Bronchial epithelial cell (primary cell): ENCODE results near the gene MAP7D1. TPM values are rescaled to one million over a fixed set of nuclear protein-coding genes. Genes with fewer than 3 reads are reported as not detected.

Experiments used
- DNase-seq: peaks from one replicate; pipeline ENCODE4 v3.0.0-alpha.2; 2010; ENCODE audit warnings: low read depth
- FAIRE-seq: peaks from 2 replicates; lab custom pipeline; 2011; peaks lifted over from hg19 to GRCh38; lab: Jason Lieb, UNC
- H3K27me3 ChIP-seq: 2 replicates; pipeline ENCODE4 v1.5.1; 2011; ENCODE audit warnings: low read length; ENCODE audit not compliant: control insufficient read depth, insufficient read depth
- H3K36me3 ChIP-seq: 2 replicates; pipeline ENCODE4 v1.5.1; 2011; ENCODE audit warnings: low read length; ENCODE audit not compliant: control insufficient read depth, insufficient read depth
- H3K4me3 ChIP-seq: 2 replicates; pipeline ENCODE4 v1.5.1; 2011; ENCODE audit warnings: mild to moderate bottlenecking, low read depth, low read length, control low read depth
- total RNA-seq: library from RNA; depleted of rRNA; stranded (reverse); fragments of >200 nt; gene quantifications from 2 replicates; pipeline ENCODE4 v1.2.1, GENCODE V29; 2014
- TF ChIP-seq, protein P1 (sequence below): IDR thresholded peaks from 2 replicates; pipeline ENCODE4 v1.5.1; 2011; ENCODE audit warnings: mild to moderate bottlenecking, moderate library complexity, low read length, control low read depth, inconsistent platforms; ENCODE audit not compliant: insufficient read depth, severe bottlenecking

Gene MAP7D1
- 54.5 and 75.1 TPM in 2 replicates for total RNA-seq

DNA sequence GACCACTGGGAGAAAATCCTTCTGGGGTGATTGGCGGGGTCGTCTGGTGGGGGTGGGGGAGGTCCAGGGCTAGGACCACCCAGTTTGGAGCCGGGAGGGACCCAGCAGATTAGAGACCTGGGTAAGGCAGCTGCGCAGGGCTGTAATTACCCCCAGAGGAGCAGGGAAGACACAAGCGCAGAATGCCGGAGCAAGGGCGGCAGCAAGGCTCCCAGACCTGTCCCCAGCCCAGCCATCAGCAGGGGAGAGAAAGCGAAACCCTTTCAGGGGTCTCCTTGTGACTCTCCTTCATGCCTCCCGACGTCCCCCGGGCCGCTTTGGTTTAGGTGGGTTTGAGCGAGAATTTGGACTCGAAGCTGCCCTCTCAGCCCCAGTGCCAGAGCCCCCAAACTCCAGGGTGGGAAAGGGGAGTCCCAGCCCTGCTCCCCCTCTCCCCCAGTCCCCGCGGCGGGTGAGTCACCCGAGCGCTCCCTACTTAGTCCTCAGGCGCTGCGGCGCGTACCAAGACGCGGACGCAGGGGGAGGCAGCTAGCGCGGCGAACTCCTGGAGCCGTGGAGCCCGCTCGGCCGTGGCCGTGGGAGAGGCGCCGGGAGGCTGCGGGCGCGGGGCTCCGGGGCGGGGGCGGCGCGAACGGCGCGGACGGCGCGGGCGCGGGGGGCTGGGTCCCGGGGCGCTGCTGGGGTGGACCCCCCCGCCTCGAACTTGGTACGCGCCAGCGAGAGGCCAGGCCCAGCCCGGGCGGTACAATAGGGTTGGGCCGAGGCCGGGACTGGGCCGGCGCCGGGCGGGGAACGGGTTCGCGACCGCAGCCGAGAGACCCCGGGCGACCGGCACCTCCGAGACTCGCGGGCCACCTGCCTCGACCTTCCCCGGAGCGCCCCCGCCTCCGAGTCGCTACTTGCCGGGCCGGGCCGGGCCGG lies at the start of gene MAP7D1:
Gene MAP7D1, plus strand, starts transcription at position 753 of the 921 bp plus-strand sequence. CDS start 258 bp downstream, outside the sequence.
- Histone ChIP-seq H3K27me3 (no peaks in the 10 kb centered on the region), H3K4me3 (peak within 1 kb of the TSS; percentile 82), H3K36me3 (peaks cover 3% of the 10 kb centered on the region)
- TF ChIP-seq, protein P1, sequence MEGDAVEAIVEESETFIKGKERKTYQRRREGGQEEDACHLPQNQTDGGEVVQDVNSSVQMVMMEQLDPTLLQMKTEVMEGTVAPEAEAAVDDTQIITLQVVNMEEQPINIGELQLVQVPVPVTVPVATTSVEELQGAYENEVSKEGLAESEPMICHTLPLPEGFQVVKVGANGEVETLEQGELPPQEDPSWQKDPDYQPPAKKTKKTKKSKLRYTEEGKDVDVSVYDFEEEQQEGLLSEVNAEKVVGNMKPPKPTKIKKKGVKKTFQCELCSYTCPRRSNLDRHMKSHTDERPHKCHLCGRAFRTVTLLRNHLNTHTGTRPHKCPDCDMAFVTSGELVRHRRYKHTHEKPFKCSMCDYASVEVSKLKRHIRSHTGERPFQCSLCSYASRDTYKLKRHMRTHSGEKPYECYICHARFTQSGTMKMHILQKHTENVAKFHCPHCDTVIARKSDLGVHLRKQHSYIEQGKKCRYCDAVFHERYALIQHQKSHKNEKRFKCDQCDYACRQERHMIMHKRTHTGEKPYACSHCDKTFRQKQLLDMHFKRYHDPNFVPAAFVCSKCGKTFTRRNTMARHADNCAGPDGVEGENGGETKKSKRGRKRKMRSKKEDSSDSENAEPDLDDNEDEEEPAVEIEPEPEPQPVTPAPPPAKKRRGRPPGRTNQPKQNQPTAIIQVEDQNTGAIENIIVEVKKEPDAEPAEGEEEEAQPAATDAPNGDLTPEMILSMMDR: no peak
- FAIRE-seq (no peak), DNase-seq (peak; percentile 47)

DNA sequence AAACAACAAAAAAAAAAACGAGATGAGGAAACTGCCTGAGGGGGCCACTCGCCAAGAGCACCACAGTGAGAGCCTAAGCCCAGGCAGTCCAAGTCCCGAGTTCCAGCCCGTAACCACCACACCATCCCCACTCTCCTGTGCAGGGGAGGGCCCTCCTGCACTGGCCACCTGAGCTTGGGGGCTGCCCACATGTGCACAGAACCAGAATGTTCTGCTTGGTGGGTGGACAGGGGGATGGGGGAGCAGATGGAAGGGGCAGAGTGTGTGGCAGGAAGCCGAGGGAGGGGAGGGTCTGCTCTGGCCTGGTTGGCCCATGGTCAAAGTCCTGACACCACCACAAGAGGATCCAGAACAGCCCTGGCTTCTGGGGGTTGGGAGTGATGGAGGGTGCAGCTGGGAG lies 49.7 kb upstream of the MAP7D1 start:
- TF ChIP-seq, protein P1: no peak
- DNase-seq (no peak), FAIRE-seq (no peak)
- no peak overlapping the region for H3K4me3 ChIP-seq
- H3K27me3 ChIP-seq: no peaks in the 10 kb centered on the region
- no peaks in the 10 kb centered on the region for H3K36me3 ChIP-seq

DNA sequence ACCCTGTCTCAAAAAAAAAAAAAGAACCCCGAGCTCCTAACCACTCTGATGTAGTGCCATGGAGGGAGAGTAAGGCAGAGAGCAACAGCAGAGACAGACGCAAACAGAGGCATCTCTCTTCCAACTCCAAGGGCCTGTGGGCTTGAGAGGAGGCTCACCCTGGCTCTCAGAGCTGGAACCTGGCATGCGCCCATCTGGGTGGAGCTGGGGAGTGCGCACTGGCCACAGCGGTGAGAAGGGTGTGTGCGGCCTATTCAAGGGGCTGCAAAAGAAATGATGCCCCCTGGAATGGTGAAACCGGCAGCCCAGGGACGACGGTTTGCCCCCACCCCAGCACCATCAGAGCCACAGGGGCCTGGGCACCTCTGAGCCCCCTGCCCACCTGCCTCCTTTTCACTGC lies 48.6 kb upstream of the MAP7D1 start:
- no peaks in the 10 kb centered on the region for H3K27me3 ChIP-seq
- TF ChIP-seq, protein P1: no peak
- H3K4me3 ChIP-seq: no peak overlapping the region
- H3K36me3 ChIP-seq: no peaks in the 10 kb centered on the region
- DNase-seq (no peak), FAIRE-seq (no peak)

DNA sequence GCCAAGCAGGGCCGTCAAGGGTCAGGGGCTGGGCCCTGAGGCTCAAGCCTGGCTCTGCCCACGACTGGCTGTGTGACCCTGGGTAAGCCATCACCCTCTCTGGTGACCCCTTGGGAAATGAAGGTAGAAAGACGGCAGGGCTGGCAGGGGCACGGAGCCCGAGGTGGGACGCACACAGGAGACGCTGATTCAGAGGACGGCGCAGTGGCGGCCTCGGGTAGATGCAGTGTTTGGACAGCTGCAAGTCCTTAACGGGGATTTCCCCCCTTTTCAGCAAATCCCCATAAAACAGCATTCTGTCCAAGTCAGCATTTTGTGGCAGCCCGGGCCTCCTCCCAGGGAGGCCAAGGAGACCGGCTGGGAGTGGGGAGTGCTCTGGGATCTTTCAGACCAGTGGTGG lies 47.6 kb upstream of the MAP7D1 start:
- no peak overlapping the region for H3K4me3 ChIP-seq
- no peak for FAIRE-seq
- no peaks in the 10 kb centered on the region for H3K36me3 ChIP-seq
- TF ChIP-seq, protein P1: no peak
- no peaks in the 10 kb centered on the region for H3K27me3 ChIP-seq
- DNase-seq: peak; percentile 22

DNA sequence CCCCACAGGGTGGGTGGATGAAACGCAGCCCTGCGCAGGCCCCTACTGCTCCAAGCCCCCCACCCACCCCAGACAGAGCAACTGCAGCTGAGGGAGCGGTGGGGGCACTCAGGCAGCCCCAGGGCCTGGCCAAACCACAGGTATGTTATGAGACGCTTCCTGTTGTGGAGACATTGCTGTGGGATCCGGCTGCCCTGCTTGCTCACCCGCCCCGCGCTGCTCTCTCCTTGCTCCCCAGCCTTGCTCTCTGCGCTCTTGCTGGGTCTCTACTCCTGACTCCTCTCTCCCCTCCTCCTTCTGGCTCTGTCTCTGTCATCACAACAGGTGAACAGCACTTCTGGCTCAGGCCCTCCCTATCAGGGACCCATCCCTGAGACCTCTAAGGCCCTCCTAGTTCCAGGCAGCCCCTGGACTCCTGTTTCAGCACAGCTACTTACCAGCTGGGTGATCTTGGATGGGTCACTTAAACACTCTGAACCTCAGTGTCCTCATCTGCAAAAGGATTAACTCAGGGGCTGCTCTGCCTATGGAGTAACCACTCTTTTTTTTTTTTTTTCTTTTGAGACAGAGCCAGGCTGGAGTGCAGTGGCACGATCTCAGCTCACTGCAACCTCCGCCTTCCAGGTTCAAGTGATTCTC lies 46.8 kb upstream of the MAP7D1 start:
- H3K27me3 ChIP-seq: no peaks in the 10 kb centered on the region
- peak; percentile 72 for DNase-seq
- TF ChIP-seq, protein P1: no peak
- H3K4me3 ChIP-seq: no peak overlapping the region
- no peaks in the 10 kb centered on the region for H3K36me3 ChIP-seq
- no peak for FAIRE-seq
